NCI-H2227 (cell line): ENCODE measurements around the gene SNX6.
"Not testable (repeated sequence)": the region's sequence is repeated elsewhere in the genome, so short reads cannot be mapped to it uniquely, and the experiment has no call there.

Source experiments
- DNase-seq: peaks from one replicate; lab custom pipeline; 2025; ENCODE audit not compliant: unreplicated experiment; lab: John Stamatoyannopoulos, UW

The SNX6 gene

DNA sequence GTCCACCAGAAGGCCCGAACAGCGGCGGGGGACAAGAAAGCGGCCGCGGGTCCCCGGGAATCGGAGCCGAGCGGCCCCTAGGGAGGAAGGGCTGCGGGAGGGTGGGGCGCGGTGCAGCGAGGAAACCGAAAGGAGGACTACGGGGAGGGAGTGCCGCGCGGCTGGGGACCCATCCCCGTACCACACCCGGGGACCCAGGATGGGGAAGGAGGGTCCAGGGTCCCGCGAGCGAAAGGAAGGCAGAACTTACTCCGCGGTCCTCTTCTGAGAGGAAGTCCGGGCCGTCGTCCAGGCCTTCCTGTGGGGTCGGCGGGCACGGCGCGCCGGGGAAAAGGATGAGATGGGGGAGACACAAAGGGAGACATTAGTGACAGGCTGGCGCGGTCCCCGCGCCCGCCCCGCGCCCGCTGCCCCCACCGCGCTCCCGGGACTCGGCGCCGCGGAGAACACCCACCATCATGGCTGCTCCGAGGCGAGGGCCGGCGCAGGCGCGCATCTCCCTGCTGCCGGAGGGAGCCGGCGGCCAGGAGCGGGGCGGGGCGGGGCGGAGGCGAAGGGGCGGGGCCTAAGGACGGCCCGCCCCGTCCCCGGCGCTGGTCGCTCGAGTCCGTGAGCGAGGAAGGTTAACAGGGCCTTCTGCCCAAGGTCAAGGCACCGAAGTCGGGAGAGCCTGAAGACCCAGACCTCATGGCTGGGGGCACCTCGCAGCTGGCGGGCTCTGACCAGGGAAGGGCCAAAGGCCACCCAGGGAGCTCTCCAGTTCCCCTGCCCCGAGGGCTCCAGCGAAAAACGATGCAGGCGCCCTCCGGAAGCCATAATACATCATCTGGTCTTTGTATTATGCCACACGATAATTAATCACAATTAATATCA lies at the start of gene SNX6:
Gene SNX6 (minus strand): TSS at position 492 of the 873 bp plus-strand sequence. CDS start 32 bp downstream, at position 460.
- DNase-seq, result peak; percentile 86

DNA sequence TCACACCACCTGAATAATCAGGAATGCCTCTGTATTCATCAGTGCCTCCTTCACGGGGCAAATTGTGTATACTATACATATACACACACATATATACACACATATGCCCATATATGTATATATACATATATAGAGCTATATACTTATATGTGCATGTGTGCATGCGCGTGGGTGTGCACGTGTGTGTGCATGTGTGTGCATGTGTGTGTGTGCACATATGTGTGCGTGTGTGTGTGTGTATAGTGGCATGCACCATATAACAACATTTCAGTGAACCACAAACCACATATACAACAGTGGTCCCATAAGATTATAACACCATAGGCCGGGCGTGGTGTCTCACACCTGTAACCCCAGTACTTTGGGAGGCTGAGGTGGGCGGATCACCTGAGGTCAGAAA lies 48.8 kb upstream of the SNX6 start:
- DNase-seq, result no peak

DNA sequence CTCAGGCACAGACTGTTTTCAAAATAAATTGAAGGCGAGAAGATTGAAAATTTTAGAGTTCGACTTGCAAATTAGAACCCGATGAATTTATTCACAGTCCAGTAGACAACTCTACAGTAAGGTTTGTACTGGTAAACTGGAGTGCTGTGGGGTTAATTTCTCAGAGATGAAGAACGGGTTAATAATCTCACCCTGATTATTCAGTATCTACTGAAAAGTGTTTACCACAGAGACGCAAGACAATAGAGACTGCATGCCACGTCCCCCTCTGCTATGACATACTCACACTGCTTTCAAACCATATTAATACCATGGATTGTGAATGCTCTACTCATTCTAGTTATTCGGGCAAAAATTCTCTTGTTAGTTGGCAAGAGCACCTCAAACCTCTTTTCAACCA lies 48.4 kb upstream of the SNX6 start:
- no peak for DNase-seq

DNA sequence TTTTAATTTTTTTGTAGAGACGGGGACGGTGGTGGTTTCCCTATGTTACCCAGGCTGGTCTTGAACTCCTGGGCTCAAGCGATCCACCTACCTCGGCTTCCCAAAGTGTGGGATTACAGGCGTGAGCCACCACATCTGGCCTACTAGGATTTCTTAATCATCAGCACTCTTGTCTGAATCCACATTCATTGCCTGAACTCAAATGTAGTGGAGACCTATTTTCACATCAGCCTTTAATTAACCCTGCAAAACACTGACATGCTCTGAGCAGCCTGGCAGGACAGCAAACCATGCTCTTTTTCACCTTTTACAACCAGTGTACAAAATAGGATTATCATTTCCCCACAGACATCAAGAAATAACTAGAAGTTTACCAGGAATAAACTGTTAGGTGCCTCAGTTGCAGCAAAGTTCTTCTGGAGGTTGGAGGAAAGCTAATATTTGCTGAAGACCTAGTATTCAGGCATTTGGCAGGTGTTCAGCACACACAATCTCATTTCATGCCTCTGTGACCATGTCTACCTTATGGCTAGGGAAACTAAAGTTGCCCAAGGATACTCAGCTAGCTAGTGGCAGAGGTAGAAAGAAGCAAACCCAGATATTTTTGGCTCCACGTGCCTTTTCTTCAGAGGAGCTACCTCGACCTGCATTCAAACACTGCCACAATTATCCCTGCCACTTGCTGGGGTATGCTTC lies 46.7 kb upstream of the SNX6 start:
- DNase-seq, result no peak

DNA sequence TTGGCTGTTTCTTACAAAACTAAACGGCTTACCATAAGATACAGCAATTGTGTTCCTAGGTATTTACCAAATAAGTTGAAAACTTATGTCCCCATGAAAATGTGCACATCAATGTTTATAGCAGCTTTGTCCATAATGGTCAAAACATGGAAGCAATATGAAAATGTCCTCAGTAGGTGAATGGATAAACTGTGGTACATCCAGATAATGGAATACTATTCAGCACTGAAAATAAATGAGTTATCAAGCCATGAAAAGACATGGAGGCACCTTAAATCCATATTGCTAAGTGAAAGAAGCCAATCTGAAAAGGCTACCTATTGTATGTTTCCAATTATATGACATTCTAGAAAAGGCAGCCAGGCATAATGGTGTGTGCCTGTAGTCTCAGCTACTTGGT lies 43.8 kb upstream of the SNX6 start:
- no peak for DNase-seq

DNA sequence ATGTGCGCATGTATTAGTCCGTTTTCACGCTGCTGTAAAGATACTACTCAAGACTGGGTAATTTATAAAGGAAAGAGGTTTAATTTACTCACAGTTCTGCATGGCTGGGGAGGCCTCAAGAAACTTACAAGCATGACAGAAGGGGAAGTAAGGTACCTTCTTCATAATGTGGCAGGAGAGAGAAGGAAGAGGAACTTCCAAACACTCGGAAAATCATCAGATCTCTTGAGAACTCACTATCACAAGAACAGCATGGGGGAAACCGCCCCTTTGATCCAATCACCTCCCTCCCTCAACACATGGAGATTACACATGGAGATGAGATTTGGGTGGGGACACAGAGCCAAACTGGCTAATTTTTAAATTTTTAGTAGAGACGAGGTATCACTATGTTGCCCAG lies 41.8 kb upstream of the SNX6 start:
- DNase-seq, result no peak

DNA sequence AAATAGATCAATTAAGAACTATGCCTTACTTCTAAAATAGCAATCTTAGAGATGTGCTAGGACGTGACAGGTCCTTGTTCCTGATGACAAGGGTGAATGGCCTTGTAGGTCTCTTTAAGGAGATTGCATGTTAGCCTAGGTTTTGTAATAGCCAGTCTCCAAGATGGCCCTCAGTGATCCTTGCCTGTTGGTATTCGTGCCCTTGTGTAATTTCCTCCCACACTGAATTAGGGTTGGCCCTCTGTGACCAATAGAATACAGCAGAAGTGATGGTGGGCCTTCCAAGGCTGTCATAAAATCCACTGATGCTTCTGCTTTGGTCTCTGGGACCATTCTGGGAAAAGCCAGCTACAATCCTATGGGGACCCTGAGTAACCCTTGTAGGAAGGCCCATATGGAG lies 38.2 kb upstream of the SNX6 start:
- no peak for DNase-seq

DNA sequence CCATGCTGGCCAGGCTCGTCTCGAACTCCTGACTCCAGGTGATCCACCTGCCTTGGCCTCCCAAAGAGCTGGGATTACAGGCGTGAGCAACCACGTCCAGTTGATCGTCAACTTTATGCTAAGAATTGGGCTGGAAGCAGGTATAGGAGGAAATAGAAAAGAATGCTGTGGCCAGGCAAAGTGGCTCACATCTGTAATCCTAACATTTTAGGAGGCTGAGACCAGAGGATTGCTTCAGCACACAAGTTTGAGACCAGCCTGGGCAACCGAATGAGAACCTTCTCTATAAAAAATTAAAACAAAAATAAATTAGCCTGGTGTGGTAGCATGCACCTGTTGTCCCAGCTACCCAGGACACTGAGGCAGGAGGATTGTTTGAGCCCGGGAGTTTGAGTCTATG lies 37.1 kb upstream of the SNX6 start:
- no peak for DNase-seq

DNA sequence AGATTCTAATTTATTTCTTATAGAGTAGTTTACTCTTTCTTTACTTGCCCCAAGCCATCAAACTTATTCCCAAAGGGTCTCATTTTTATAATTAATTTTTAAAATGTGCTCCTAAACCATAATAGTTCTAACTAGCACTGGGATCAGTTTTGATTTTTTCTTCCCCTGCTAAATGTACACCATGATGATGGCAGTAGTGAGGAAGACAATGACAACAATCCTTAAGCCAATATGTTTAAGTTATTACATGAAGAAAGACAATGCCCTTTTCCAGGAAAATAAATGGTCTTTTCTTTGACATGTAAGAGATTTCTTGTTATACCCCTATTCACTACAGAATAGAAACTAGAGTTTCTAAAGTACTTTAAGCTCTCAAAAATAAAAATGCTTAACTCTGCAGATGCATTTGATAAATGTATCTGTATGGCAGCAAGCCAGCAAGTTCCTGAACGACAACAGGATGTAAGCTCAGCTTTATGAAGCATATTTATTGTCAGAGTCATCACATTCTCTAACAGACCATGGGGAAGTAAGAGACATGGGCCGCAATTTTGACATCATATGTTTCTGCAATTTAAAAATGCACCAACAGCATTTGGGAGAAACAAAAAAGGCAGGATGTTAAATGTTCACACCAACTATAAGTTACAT lies 36.0 kb upstream of the SNX6 start:
- no peak for DNase-seq

DNA sequence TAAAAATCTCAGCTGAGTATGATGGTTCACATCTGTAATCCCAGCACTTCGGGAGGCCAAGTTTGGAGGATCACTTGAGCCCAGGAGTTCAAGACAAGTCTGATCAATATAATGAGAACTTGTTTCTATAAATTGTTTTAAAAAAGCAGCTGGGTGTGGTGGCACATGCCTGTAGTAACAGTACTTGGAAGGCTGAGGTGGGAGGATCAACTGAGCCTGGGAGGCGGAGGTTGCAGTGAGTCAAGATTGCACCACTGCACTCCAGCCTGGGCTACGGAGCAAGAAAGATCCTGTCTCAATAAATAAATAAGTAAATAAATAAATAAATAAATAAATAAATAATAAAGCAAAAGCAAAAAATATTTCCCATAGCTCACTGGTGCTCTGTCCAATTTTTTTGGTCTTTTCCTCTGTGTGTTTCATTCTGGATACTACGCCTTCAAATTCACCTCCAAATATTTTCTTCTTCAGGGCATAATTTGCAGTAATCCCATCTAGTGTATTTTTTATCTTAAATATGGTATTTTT lies 32.7 kb upstream of the SNX6 start:
- DNase-seq, result no peak

DNA sequence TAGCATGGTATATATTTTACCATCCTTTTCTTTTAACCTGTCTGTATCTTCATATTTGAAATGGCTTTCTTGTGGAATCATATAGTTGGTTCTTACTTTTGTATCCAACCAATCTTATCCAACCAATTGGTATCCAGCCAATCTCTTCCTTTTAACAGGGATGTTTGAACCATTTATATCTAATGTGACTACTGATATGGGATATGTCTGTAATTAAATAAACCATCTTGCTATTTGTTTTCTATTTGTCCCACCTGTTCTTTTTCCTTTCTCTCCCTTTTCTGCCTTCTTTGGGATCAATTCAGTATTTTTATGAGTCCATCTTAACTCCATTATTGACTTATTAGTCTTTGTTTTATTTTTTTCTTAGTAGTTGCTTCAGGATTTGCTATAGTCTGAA lies 30.8 kb upstream of the SNX6 start:
- DNase-seq, result no peak

DNA sequence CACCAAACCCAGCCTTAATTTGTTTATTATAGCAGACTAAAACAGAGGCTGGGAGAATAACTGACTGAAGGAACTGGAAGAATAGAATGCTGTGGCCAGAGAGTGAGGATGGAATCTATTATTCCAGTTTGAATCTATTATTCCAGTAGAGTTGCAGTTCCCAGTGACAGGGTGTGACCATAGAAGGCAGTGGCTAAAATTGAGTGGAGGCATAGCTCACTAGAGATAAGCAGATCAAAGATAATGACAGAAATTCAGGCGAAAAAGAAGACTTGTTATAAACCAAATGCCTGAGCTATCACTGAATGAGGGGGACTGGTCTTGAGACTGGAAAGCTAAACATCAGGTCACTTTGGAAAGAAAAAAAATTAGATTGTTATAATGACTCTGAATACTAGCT lies 26.0 kb upstream of the SNX6 start:
- no peak for DNase-seq

DNA sequence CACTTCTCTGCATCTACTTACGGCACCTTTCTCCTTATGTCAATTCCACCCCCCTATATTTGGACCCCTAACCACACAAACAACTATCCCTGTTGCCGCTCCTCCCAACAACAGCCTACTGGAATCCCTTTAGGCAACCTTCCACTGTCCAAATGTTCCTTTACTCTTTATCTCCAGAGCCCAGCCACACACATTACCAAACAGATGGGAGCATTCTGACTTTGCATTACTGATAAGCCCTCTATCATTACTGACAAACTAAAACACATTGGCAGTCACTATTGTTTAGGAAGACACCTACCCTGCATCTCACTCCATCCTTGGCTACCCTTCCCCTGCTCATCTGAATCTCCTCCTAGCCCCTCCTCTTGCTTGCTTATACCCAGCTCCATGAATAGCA lies 23.1 kb upstream of the SNX6 start:
- not testable (repeated sequence) for DNase-seq

DNA sequence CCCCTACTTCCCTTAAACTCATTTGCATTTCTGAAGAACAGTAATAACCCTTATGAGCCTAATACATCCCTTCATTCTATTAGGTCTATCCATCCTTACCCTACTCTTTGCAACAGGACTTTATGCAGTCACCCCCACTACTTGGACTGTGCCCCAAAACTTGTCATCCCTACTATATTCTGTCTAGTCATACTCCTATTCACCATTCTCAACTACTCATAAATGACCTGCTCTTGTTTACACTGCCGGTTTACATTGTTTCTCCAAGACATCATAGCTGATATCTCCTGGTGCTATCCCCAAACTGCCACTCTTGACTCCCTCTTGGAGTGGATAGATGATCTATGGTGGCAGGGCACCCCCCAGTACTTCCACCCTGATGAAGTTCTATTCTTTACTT lies 22.4 kb upstream of the SNX6 start:
- DNase-seq, result not testable (repeated sequence)

DNA sequence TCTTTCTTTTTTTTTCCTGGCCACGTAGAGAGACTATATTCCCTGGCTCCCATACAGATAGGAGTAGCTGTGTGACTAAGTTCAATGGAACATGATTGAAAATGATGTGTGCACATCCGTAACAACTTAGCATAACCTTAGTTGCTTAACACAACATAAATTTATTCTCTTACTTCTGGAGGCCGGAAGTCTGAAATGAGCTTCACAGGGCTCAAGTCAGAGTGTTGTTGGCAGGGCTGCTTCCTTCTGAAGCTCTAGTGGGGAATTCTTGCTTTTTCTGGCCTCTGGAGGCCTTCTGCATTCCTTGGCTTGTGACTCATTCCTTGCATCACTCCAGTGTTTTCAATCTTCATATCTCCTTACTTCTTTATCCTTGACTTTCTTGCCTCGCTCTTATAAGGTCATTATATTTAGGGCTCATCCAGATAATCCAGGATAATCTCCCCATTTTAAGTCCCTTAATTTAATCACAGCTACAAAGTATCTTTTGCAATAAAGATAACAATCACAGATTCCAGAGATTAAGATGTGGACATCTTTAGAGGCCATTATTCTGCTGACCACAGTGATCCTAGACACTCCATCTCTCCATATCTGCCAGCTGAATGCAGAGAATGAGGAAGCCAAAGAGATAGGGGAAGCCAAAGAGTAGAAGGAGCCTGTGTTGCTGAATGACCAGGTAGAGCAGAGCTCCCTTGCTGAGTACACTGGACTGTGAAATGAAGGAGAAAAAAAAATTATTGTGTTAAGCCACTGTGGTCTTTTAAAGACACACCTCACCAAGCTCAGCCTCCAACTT lies 21.0 kb upstream of the SNX6 start:
- no peak for DNase-seq

DNA sequence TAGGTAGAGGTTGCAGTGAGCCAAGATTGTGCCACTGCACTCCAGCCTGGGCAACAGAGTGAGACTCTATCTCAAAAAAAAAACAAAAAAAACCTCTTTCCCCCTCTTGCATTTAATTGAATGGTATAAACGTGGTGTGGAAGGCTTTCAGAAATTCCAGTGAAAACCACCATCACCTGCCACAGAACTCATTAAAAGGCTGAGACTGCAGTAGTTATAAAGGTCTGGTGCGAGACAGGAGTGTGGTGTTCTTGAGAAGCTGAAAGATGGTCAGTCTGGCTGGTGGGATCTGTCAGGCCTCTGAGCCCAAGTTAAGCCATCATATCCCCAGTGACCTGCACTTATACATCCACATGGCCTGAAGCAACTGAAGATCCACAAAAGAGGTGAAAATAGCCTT lies 20.1 kb upstream of the SNX6 start:
- DNase-seq, result not testable (repeated sequence)

DNA sequence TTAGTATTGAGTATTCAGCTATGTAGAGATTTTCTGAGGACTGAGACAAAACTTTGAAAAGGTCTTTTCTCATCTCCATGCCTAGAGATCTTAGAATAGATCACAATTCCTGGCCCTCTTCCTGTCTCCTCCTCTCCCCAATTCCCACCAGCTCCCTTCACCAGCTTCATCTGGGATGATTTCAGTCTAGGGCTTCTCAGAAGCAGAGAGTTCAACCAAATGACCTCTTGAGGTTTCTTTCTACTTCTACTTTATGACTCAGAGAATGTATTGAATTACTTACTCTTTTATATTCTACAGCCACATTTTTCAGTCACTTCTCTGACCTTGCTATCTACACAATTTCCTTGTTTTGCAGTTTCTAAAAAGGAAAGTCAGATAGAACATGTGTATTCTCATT lies 19.4 kb upstream of the SNX6 start:
- DNase-seq, result no peak

DNA sequence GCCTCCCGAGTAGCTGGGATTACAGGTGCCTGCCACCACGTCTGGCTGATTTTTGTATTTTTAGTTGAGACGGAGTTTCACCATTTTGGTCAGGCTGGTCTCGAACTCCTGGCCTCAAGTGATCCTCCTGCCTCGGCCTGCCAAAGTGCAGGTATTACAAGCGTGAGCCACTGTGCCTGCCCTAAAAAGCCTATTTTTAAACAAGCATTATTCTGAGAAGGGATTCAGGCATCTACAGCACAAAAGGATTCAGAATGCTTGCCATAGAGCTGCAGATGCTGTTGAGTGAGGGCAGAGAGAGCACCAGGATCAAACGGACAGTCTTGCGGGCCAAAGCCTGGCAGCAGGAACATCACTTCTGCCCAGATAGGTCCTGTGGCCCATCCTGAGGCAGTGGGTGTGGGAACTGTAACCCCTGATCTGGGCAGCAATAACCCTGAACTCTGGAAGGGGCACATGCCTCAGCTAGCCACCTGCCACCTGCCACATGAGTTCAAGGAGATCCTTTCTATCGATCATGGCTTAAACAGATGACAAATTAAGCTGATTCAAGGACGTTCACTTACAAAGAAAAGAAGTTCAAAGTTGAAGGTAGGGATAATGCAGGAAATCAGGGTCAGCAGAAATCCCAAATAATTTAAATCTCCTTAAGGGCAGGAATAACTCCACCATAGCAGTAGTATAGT lies 16.8 kb upstream of the SNX6 start:
- DNase-seq, result no peak

DNA sequence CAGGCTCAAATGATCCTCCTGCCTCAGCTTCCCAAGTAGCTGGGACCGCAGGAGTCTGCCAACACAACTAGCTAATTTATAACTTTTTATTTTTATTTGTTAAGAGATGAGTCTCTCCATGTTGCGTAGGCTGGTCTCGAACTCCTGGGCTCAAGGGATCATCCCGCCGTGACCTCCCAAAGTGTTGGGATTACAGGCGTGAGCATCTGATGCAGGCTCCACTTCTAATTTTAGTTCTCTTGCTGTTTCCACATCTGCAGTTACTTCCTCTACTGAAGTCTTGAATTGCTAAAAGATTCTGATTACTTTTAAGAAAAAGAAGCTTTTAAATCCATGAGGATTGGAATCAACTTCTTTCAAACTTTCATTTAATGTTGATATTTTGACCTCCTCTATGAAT lies 13.4 kb upstream of the SNX6 start:
- DNase-seq, result no peak

DNA sequence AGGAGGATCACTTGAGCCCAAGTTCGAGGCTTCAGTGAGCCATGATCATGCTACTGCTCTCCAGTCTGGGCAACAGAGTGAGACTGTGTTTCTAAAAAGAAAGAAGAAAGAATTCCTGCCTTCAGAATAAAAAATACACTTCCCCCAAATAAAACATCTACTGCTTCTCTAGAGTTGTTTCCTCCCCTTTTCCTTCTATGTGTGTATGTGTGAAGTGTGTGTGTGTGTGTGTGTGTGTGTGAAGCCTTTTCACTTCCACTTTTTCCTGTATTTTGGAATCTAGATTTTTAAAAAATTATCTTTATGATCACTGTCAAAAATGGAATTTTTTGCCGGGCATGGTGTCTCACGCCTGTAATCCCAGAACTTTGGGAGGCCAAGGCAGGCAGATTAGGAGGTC lies 12.6 kb upstream of the SNX6 start:
- no peak for DNase-seq
